GM19023 (cell line): ENCODE data around the gene USP25.

ENCODE experiments used
- ATAC-seq: cut with Tn5 transposase; IDR thresholded peaks from one replicate; pipeline ENCODE4 v1.9.1; 2021; ENCODE audit warnings: mild to moderate bottlenecking, moderate library complexity; ENCODE audit not compliant: unreplicated experiment

Gene USP25

DNA sequence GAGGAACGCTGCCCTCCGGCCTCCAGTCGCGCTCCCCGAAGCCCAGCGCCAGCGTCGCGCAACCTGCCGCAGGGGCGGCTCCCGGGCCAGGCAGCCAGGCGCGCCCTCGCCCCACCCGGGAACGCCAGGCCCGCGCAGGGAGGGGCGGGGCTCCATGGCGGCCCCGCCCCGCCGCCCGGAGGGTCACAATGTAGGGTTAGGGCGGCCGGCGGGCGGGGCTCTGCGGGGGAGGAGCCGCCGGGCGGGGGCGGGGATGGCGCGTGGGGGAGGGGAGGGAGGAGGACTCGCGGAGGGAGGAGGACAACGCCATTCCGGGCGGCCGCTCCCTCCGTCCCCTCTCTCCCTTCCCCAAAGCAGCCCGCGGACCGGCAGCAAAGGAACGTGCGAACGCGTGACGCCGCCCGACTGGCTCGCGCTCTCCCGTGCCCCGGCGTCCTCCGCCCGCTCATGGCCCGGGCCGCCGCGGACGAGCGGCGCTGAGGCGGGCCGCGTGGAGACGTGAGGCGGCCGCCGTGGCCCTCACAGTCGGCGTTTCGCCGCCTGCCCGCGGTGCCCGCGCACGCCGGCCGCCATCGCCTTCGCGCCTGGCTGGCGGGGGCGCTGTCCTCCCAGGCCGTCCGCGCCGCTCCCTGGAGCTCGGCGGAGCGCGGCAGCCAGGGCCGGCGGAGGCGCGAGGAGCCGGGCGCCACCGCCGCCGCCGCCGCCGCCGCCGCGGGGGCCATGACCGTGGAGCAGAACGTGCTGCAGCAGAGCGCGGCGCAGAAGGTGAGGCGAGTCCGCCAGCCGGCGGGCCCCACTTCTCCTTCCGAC lies at the start of gene USP25:
Gene USP25 (plus strand): TSS at position 309 of the 810 bp plus-strand sequence. CDS start 412 bp downstream, at position 721.
- ATAC-seq: peak; percentile 78

GRCh38 chr21:15682186-15682895 lies 47.4 kb upstream of the USP25 start:
- ATAC-seq: no peak

DNA sequence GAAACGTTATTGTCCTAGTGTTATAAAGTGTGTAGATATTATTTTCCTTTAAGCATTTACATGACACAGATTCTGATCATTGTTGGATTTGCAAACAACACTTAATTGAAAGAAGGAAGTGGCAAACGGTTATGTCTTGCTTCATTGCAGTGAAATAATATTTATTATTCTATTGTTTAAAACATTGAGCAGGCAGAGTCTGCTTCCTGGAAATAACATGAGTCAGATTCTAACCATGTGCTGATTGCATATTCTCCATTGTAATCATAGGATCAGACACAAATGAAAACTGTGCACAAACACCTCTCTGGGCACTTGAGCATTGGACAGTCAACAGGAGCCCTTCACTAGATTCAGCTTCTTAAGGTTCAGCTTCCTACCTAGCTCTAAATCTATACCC lies 46.8 kb upstream of the USP25 start:
- ATAC-seq: no peak

- ATAC-seq: no peak
These were observed 43.3 kb upstream of the USP25 start for GRCh38 chr21:15686506-15686905.

GRCh38 chr21:15687208-15687607 lies 42.6 kb upstream of the USP25 start:
- no peak for ATAC-seq

- ATAC-seq: no peak
These were observed 41.8 kb upstream of the USP25 start for GRCh38 chr21:15688016-15688415.

- no peak for ATAC-seq
These were observed 41.0 kb upstream of the USP25 start for GRCh38 chr21:15688809-15689208.

DNA sequence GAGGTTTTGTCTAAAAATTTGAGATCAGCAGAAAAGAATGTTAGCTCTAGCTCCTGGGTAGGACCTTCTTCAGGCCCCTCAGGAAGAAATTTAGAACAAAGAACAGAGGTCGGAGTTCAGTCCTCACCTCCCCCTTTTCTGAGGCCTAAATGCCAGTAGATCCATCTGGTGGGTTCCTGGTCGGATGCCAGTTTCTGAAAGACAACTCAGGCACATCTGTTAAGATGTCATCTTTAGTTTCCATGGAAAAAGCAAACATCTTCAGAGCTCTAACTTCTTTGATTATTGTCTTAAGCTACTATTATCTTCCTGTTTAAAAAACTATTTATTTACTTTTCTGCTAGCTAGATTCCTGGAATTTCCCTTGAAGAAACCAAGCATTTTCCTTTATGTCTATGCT lies 37.1 kb upstream of the USP25 start:
- no peak for ATAC-seq

GRCh38 chr21:15695241-15695640 lies 34.5 kb upstream of the USP25 start:
- ATAC-seq: no peak

GRCh38 chr21:15701830-15702229 lies 28.0 kb upstream of the USP25 start:
- ATAC-seq: no peak

DNA sequence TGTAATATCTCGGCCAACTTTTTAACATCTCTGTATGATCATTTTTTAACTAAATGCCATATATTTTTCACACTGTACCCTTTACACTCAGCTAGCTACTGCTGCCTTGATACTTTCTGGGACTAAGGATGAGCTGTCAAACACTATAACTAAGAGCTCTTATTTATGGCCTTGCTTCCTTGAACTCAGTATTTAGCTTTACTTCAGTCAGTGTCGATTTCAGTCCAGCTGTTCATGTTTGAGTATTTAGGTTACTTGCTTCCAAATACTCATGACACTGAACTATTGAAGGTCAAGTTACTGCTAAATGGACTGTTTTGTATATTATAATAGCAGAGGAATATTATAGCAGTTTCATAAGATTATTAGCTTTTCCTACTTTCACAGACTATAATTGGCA lies 25.9 kb upstream of the USP25 start:
- no peak for ATAC-seq

GRCh38 chr21:15706696-15707095 lies 23.1 kb upstream of the USP25 start:
- ATAC-seq: no peak

GRCh38 chr21:15713412-15713811 lies 16.4 kb upstream of the USP25 start:
- no peak for ATAC-seq

DNA sequence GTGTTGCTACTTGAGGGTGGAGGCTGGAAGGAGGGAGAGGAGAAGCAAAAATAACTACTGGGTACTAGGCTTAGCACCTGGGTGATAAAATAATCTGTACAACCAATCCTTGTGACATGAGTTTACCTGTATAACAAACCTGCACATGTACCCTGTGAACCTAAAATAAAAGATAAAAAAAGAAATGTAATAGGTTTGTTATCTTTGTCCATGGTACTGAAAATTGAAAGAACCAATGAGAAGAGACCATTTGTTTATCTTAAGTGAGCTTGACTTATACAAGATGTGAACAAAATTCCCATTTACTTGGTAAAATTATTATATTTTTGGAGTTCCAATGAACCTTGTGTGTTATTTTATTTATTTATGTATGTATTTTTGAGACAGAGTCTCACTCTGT lies 11.1 kb upstream of the USP25 start:
- no peak for ATAC-seq

GRCh38 chr21:15719976-15720375 lies 9.8 kb upstream of the USP25 start:
- ATAC-seq: no peak

DNA sequence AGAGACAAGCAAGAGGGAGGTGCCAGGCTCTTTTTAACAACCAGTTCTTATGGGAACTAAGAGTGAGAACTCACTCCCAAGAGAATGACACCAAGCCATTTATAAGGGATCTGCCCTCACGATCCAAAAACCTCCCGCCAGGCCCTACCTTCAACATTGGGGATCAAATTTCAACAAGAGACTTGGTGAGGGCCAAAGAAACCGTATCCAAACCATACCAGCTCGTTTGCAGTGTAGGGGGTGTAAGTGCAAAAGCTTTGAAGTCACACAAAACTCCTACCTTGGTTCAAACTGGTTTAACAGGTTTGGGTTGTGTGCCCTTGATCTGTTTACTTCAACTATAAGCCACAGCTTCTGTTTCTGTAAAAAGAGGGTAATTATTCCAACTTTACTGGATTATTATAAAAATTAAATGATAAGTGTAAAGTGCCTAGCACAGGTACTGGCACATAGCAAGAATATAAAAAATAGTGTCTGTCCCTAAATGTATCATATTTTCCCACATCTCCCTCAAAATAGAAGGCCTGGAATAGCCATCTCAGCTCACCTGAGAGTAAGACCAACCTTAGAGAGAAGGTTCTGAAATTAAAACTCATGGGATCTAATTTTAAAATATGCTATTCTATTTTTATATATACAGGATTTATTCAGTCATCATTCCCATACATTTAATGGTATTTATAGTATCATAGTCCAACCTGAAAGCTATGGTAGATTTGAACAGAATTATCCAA lies 7.0 kb upstream of the USP25 start:
- no peak for ATAC-seq

DNA sequence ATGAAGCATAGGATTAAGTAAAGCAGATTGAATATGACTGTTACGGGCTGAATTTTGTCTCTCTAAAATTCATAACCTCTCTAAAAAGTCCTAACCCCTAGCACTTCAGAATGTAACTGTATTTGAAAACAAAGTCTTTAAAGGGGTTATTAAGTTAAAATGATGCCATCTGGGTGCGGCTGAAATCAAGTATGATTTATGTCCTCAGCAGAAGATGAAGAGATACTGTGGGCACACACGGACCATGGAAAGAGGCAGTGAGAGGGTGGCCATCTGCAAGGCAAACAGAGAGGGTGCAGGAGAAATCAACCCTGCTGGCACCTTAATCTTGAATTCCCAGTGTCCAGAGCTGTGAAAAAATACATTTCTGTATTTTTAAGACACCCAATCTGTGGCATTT lies 3.8 kb upstream of the USP25 start:
- ATAC-seq: no peak

- no peak for ATAC-seq
These were observed 1.7 kb upstream of the USP25 start for GRCh38 chr21:15728046-15728445.

DNA sequence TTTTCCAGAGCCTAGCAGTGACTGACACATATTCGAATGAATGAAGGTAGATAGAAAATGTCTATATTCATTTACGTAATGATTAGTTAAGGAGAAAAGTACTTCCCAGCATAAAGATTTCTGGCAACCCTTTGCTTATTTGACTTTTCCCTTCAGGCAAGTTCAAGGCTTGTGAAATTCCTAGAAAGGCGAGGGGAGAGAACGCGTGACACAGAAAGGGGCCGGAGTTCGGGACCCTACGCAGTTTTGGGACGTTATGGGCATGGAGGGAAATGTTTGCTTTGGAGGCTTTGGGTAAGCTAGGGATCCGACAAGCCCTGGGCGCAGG lies 472 bp upstream of the USP25 start:
- no peak for ATAC-seq

DNA sequence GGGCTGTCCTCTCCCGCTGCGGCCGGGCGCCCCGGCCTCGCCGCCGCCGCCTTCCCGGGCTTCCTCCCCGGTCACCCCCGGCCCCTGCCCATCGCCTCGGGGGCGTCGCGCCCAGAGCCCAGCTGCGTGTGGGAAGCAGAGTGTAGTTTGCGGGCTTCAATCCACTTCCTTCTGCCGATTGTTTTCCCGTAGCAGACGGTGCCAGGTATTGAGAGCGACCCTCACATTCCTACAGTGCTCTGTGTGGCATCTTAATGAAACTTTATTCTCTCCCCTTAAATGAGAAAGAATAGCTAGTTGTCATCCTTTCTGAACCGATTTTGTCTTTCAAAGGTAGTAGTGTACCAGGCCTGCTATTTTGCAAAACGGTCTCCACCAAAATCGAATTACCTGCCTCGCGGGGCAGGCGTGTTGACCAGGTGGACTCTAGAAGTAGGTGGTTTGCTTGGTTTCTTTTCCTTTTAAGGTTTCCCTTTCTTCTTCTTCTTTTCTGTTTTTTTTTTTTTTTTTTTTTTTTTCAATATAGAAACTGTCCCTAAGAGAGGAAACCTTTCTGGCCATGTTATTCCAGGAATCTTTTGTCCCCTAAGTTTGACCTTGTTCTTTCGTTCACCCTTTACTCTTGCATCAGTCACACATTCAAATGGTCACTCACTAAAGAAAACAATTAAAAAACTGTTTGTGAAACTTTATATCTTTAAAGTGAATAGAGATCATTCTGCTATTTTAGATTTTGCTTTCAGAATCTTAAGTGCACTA lies 881 bp downstream of the USP25 start:
- no peak for ATAC-seq

GRCh38 chr21:15731243-15731613 lies 1.4 kb downstream of the USP25 start:
- ATAC-seq: no peak
